ENCODE measurements around the gene HIRA. TPM values are rescaled to one million over a fixed set of nuclear protein-coding genes. Genes with fewer than 3 reads are reported as not detected.
"Not testable (repeated sequence)": the region's sequence is repeated elsewhere in the genome, so short reads cannot be mapped to it uniquely, and the experiment has no call there.

HIRA gene
- polyA plus RNA-seq, 1 donor from 2014 or later: 38.1 TPM

DNA sequence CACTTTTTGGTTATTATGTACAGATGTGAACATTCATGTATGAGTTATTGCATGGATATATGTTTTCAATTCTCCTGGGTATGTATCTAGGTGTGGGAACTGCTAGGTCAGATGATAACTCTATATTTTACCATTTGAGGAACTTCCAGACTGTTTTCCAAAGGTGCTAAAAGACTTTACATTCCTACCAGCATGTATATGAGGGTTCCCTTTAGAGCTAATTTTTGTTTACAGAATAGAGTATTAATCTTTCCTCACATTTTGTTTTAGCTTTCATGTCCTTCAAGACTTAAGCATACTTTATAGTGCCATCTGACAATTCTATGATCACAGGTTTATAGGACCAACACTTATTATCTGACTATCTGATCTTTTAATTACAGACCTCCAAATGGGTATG, 59.6 kb downstream of the HIRA start:
- Histone ChIP-seq H3K79me2 (replicated peaks; ENCODE audit: insufficient read depth, low read length) (no peaks in the 10 kb centered on the region), H3K9me2 (ENCODE audit: insufficient read depth, low read length) (no peaks in the 10 kb centered on the region), H3K4me3 (ENCODE audit: low read length) (no peak overlapping the region), H3K27ac (ENCODE audit: low read length) (no peak overlapping the region), H4K20me1 (ENCODE audit: insufficient read depth) (no peaks in the 10 kb centered on the region), H3K4me2 (ENCODE audit: low read length) (no peak overlapping the region), H3K27me3 (ENCODE audit: insufficient read depth, low read depth, low read length) (no peaks in the 10 kb centered on the region), H3K9ac (ENCODE audit: low read length) (no peak overlapping the region), H3F3A (ENCODE audit: insufficient read depth, low read length, poor library complexity, severe bottlenecking) (no peaks in the 10 kb centered on the region), H2AFZ (ENCODE audit: low read depth, low read length) (no peak overlapping the region), H3K9me3 (ENCODE audit: low read length) (no peaks in the 10 kb centered on the region), H3K36me3 (ENCODE audit: insufficient read depth, low read length) (peaks cover 7% of the 10 kb centered on the region)
- TF ChIP-seq TAF1 (IDR thresholded peaks at IDR 0.05; ENCODE audit: low read depth) (no peak), RAD21 (conservative IDR thresholded peaks at IDR 0.05) (no peak), SMC3 (conservative IDR thresholded peaks at IDR 0.05; ENCODE audit: poor library complexity) (no peak), POLR2AphosphoS5 (IDR thresholded peaks at IDR 0.05) (no peak)
- TF ChIP-seq, protein P1, sequence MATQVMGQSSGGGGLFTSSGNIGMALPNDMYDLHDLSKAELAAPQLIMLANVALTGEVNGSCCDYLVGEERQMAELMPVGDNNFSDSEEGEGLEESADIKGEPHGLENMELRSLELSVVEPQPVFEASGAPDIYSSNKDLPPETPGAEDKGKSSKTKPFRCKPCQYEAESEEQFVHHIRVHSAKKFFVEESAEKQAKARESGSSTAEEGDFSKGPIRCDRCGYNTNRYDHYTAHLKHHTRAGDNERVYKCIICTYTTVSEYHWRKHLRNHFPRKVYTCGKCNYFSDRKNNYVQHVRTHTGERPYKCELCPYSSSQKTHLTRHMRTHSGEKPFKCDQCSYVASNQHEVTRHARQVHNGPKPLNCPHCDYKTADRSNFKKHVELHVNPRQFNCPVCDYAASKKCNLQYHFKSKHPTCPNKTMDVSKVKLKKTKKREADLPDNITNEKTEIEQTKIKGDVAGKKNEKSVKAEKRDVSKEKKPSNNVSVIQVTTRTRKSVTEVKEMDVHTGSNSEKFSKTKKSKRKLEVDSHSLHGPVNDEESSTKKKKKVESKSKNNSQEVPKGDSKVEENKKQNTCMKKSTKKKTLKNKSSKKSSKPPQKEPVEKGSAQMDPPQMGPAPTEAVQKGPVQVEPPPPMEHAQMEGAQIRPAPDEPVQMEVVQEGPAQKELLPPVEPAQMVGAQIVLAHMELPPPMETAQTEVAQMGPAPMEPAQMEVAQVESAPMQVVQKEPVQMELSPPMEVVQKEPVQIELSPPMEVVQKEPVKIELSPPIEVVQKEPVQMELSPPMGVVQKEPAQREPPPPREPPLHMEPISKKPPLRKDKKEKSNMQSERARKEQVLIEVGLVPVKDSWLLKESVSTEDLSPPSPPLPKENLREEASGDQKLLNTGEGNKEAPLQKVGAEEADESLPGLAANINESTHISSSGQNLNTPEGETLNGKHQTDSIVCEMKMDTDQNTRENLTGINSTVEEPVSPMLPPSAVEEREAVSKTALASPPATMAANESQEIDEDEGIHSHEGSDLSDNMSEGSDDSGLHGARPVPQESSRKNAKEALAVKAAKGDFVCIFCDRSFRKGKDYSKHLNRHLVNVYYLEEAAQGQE (IDR thresholded peaks at IDR 0.05; ENCODE audit: borderline replicate concordance): no peak

DNA sequence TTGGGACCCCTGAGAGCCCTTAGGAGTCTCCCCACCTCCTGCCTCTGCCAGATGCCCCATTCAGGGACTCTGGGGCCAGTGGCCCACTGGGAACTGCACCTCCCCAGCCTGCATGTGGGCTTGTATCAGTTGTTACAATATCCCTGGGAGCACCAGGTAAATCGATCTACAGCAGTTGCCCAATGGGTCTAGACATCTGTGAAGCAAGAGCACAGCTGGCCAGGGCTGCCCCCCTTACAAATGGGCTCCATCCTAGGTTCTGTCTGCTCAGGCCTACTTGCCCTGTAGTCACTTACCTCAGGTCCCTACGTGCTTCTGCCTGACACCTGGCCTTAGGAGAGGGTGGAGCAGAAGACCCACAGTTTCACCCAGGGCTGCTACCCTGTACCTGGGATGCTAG, 62.7 kb downstream of the HIRA start:
- Histone ChIP-seq H3K9ac (ENCODE audit: low read length) (no peak overlapping the region), H3K79me2 (replicated peaks; ENCODE audit: insufficient read depth, low read length) (no peaks in the 10 kb centered on the region), H3K27ac (ENCODE audit: low read length) (no peak overlapping the region), H4K20me1 (ENCODE audit: insufficient read depth) (no peaks in the 10 kb centered on the region), H3K4me3 (ENCODE audit: low read length) (no peak overlapping the region), H2AFZ (ENCODE audit: low read depth, low read length) (no peak overlapping the region), H3K9me3 (ENCODE audit: low read length) (no peaks in the 10 kb centered on the region), H3K27me3 (ENCODE audit: insufficient read depth, low read depth, low read length) (no peaks in the 10 kb centered on the region), H3K9me2 (ENCODE audit: insufficient read depth, low read length) (no peaks in the 10 kb centered on the region), H3F3A (ENCODE audit: insufficient read depth, low read length, poor library complexity, severe bottlenecking) (no peaks in the 10 kb centered on the region), H3K4me2 (ENCODE audit: low read length) (no peak overlapping the region), H3K36me3 (ENCODE audit: insufficient read depth, low read length) (peaks cover under 1% of the 10 kb centered on the region)
- no peak for TF ChIP-seq RAD21 (conservative IDR thresholded peaks at IDR 0.05)

DNA sequence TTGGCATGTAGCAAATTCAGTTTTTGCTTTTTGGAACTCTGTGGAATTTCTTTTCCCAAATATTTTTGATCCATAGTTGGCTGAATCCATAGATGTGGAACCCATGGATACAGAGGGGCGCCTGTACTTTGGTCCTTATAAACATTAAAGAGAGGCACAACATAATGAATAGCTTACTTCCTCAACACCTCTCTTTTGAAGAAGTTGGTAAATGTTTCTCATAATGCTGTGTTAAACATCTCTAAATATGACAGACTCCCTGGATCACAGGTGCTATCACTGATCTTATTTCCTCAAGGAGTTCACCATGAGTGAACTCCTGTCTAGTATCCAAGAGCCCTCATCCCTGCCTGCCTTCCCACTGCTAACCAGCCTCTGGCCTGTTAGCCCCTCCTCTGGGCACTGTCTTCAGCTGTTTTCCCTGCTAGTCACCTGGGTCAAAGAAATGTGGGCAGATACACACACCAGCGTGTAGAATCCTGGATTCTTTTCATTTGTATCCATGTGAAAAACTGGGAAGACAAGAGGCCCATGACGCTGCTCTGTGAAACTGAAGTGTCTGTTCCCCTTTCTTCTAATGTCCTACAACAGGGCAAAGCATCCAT, 63.7 kb downstream of the HIRA start:
- H3K9me3 ChIP-seq (ENCODE audit: low read length): no peaks in the 10 kb centered on the region
- H3K4me3 ChIP-seq (ENCODE audit: low read length): no peak overlapping the region
- H3K27me3 ChIP-seq (ENCODE audit: insufficient read depth, low read depth, low read length): no peaks in the 10 kb centered on the region
- no peaks in the 10 kb centered on the region for H3K79me2 ChIP-seq (replicated peaks; ENCODE audit: insufficient read depth, low read length)
- TF ChIP-seq SMC3 (conservative IDR thresholded peaks at IDR 0.05; ENCODE audit: poor library complexity) (no peak), MXI1 (conservative IDR thresholded peaks at IDR 0.05; ENCODE audit: poor library complexity, severe bottlenecking) (no peak), EZH2 (IDR thresholded peaks at IDR 0.05; ENCODE audit: borderline replicate concordance, insufficient read depth, low read length, poor library complexity, severe bottlenecking) (no peak), EP300 (conservative IDR thresholded peaks at IDR 0.05; ENCODE audit: poor library complexity, severe bottlenecking) (no peak), RAD21 (conservative IDR thresholded peaks at IDR 0.05) (no peak), POLR2AphosphoS5 (IDR thresholded peaks at IDR 0.05) (no peak), TAF1 (IDR thresholded peaks at IDR 0.05; ENCODE audit: low read depth) (no peak)
- TF ChIP-seq, protein P2, sequence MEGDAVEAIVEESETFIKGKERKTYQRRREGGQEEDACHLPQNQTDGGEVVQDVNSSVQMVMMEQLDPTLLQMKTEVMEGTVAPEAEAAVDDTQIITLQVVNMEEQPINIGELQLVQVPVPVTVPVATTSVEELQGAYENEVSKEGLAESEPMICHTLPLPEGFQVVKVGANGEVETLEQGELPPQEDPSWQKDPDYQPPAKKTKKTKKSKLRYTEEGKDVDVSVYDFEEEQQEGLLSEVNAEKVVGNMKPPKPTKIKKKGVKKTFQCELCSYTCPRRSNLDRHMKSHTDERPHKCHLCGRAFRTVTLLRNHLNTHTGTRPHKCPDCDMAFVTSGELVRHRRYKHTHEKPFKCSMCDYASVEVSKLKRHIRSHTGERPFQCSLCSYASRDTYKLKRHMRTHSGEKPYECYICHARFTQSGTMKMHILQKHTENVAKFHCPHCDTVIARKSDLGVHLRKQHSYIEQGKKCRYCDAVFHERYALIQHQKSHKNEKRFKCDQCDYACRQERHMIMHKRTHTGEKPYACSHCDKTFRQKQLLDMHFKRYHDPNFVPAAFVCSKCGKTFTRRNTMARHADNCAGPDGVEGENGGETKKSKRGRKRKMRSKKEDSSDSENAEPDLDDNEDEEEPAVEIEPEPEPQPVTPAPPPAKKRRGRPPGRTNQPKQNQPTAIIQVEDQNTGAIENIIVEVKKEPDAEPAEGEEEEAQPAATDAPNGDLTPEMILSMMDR (IDR thresholded peaks at IDR 0.05; ENCODE audit: poor library complexity, severe bottlenecking): no peak
- TF ChIP-seq, protein P1 (IDR thresholded peaks at IDR 0.05; ENCODE audit: borderline replicate concordance): no peak
- no peaks in the 10 kb centered on the region for H3K36me3 ChIP-seq (ENCODE audit: insufficient read depth, low read length)
- no peak overlapping the region for H2AFZ ChIP-seq (ENCODE audit: low read depth, low read length)
- H3K4me2 ChIP-seq (ENCODE audit: low read length): no peak overlapping the region
- H3F3A ChIP-seq (ENCODE audit: insufficient read depth, low read length, poor library complexity, severe bottlenecking): no peaks in the 10 kb centered on the region
- H4K20me1 ChIP-seq (ENCODE audit: insufficient read depth): no peaks in the 10 kb centered on the region
- H3K9ac ChIP-seq (ENCODE audit: low read length): no peak overlapping the region
- no peaks in the 10 kb centered on the region for H3K9me2 ChIP-seq (ENCODE audit: insufficient read depth, low read length)
- no peak overlapping the region for H3K27ac ChIP-seq (ENCODE audit: low read length)

DNA sequence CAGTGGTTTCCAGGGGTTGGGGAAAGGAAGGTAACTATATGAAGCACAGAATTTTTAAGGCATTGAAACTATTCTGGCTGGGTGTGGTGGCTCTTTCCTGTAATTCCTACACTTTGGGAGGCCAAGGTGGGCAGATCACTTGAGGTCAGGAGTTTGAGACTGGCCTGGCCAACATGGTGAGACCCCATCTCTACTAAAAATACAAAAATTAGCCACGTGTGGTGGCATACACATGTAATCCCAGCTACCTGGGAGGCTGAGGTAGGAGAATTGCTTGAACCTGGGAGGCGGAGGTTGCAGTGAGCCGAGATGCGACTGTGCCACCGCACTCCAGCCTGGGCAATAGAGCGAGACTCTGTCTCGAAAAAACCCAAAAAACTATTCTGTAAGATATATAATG, 68.0 kb downstream of the HIRA start:
- H3F3A ChIP-seq (ENCODE audit: insufficient read depth, low read length, poor library complexity, severe bottlenecking); H3K4me2 ChIP-seq (ENCODE audit: low read length); H4K20me1 ChIP-seq (ENCODE audit: insufficient read depth); H2AFZ ChIP-seq (ENCODE audit: low read depth, low read length); H3K9me3 ChIP-seq (ENCODE audit: low read length); H3K27ac ChIP-seq (ENCODE audit: low read length); H3K9ac ChIP-seq (ENCODE audit: low read length); H3K4me3 ChIP-seq (ENCODE audit: low read length); H3K79me2 ChIP-seq (replicated peaks; ENCODE audit: insufficient read depth, low read length); H3K9me2 ChIP-seq (ENCODE audit: insufficient read depth, low read length); H3K27me3 ChIP-seq (ENCODE audit: insufficient read depth, low read depth, low read length): not testable (repeated sequence)
- peaks cover 14% of the 10 kb centered on the region for H3K36me3 ChIP-seq (ENCODE audit: insufficient read depth, low read length)

All from neural cell (in vitro differentiated cells).